Mesenchymal stem cell (in vitro differentiated cells and primary cell): ENCODE results near the gene CTNNAL1.

Experiments used
- DNase-seq: peaks from one replicate; pipeline ENCODE4 v3.0.0-alpha.2; 2013
- H2AFZ ChIP-seq: one replicate; pipeline ENCODE4 v1.6.1; 2013; ENCODE audit warnings: low read depth, mild to moderate bottlenecking, control low read depth, inconsistent platforms, low read length, moderate library complexity
- H2AK5ac ChIP-seq: 2 replicates; pipeline ENCODE4 v1.6.1; 2013; ENCODE audit warnings: low read length, moderate library complexity, mild to moderate bottlenecking, inconsistent platforms; ENCODE audit not compliant: severe bottlenecking
- H2BK120ac ChIP-seq: one replicate; pipeline ENCODE4 v1.6.1; 2013; ENCODE audit warnings: low read depth, mild to moderate bottlenecking, inconsistent platforms, low read length, moderate library complexity
- H2BK12ac ChIP-seq, 2 experiments: one replicate each; pipeline ENCODE4 v1.6.1; 2013; ENCODE audit warnings: inconsistent platforms in 2 of 2, low read length in 2 of 2, mild to moderate bottlenecking in 2 of 2, moderate library complexity in 2 of 2, control low read depth in 1 of 2
- H2BK15ac ChIP-seq: one replicate; pipeline ENCODE4 v1.6.1; 2013; ENCODE audit warnings: mild to moderate bottlenecking, low read depth, inconsistent platforms; ENCODE audit not compliant: poor library complexity, severe bottlenecking
- H2BK5ac ChIP-seq: 2 replicates; pipeline ENCODE4 v1.6.1; 2013; ENCODE audit warnings: low read depth, mild to moderate bottlenecking, low read length, control low read depth, inconsistent platforms; ENCODE audit not compliant: poor library complexity, severe bottlenecking
- H3K14ac ChIP-seq, 2 experiments: one replicate each; pipeline ENCODE4 v1.6.1; 2013; ENCODE audit warnings: inconsistent platforms in 2 of 2, low read length in 2 of 2, control low read depth in 1 of 2, mild to moderate bottlenecking in 1 of 2, moderate library complexity in 1 of 2
- H3K18ac ChIP-seq, 2 experiments: one replicate each; pipeline ENCODE4 v1.6.1; 2013; ENCODE audit warnings: inconsistent platforms in 2 of 2, low read length in 2 of 2, control low read depth in 1 of 2, low read depth in 1 of 2, mild to moderate bottlenecking in 1 of 2
- H3K23ac ChIP-seq, 2 experiments: one replicate each; pipeline ENCODE4 v1.6.1; 2013; ENCODE audit warnings: inconsistent platforms in 2 of 2, low read length in 2 of 2, mild to moderate bottlenecking in 2 of 2, moderate library complexity in 2 of 2, control low read depth in 1 of 2
- H3K27ac ChIP-seq: 2 replicates; pipeline ENCODE4 v1.5.1; 2013; ENCODE audit warnings: mild to moderate bottlenecking, moderate library complexity, low read length, control low read depth, inconsistent platforms; ENCODE audit not compliant: poor library complexity, severe bottlenecking
- H3K27me3 ChIP-seq, 2 experiments: 2 replicates each; pipeline versions ENCODE4 v1.6.1 to v1.7.0; 2013; ENCODE audit warnings: low read length in 2 of 2, mild to moderate bottlenecking in 2 of 2, moderate library complexity in 2 of 2, control low read depth in 1 of 2, inconsistent platforms in 1 of 2; ENCODE audit not compliant: control insufficient read depth in 1 of 2, insufficient read depth in 1 of 2
- H3K36me3 ChIP-seq, 2 experiments: 2 replicates each; pipeline versions ENCODE4 v1.6.1 to v1.7.0; 2013; ENCODE audit warnings: low read length in 2 of 2, control low read depth in 1 of 2, inconsistent platforms in 1 of 2, low read depth in 1 of 2, mild to moderate bottlenecking in 1 of 2; ENCODE audit not compliant: insufficient read depth in 2 of 2, control insufficient read depth in 1 of 2
- H3K4ac ChIP-seq, 2 experiments: one replicate each; pipeline ENCODE4 v1.6.1; 2013; ENCODE audit warnings: inconsistent platforms in 2 of 2, low read length in 2 of 2, mild to moderate bottlenecking in 2 of 2, moderate library complexity in 2 of 2, control low read depth in 1 of 2, low read depth in 1 of 2
- H3K4me1 ChIP-seq: 2 replicates; pipeline ENCODE4 v1.6.1; 2013; ENCODE audit warnings: low read depth, low read length, control low read depth; ENCODE audit not compliant: control insufficient read depth, insufficient read depth
- H3K4me2 ChIP-seq: 2 replicates; pipeline ENCODE4 v1.6.1; 2013; ENCODE audit warnings: low read length, mild to moderate bottlenecking, inconsistent platforms; ENCODE audit not compliant: poor library complexity, severe bottlenecking
- H3K4me3 ChIP-seq, 2 experiments: 2 replicates each; pipeline versions ENCODE4 v1.5.1 to v1.7.0; 2013; ENCODE audit warnings: low read length in 2 of 2, mild to moderate bottlenecking in 2 of 2, control low read depth in 1 of 2, low read depth in 1 of 2; ENCODE audit not compliant: insufficient read depth in 1 of 2
- H3K79me1 ChIP-seq: replicated peaks from 2 replicates; pipeline ENCODE4 v1.6.1; 2013; ENCODE audit warnings: mild to moderate bottlenecking, control low read depth, low read length, inconsistent platforms; ENCODE audit not compliant: poor library complexity, severe bottlenecking
- H3K9ac ChIP-seq: 2 replicates; pipeline ENCODE4 v1.7.0; 2013; ENCODE audit warnings: mild to moderate bottlenecking, low read length, moderate library complexity
- H3K9me3 ChIP-seq: 2 replicates; pipeline ENCODE4 v1.7.0; 2013; ENCODE audit warnings: mild to moderate bottlenecking, low read length; ENCODE audit not compliant: control insufficient read depth
- H4K8ac ChIP-seq: one replicate; pipeline ENCODE4 v1.6.1; 2013; ENCODE audit warnings: inconsistent platforms, mild to moderate bottlenecking, low read length, moderate library complexity
- H4K91ac ChIP-seq: one replicate; pipeline ENCODE4 v1.6.1; 2013; ENCODE audit warnings: mild to moderate bottlenecking, low read length, inconsistent platforms
- WGBS: methylation state at CpG from one replicate; pipeline ENCODE4 v1.1.7; 2013; ENCODE audit warnings: mixed read lengths; 5-methylcytosine and 5-hydroxymethylcytosine counted together

CTNNAL1 gene

GRCh38 chr9:108961151-108961550 lies 52.1 kb downstream of the CTNNAL1 start:
- no CpG with 5 or more reads among the region's 2 CpGs for WGBS
- H2BK12ac ChIP-seq, result no peak overlapping the region

GRCh38 chr9:108960331-108960730 lies 53.0 kb downstream of the CTNNAL1 start:
- Histone ChIP-seq H2BK5ac (no peak overlapping the region), H3K27me3 (no peaks in the 10 kb centered on the region), H2BK12ac (no peak overlapping the region), H3K4me2 (no peak overlapping the region), H3K27ac (no peak overlapping the region), H3K36me3 (peaks cover 5 to 41% of the 10 kb centered on the region in 2 experiments), H3K9me3 (no peaks in the 10 kb centered on the region), H3K23ac (no peak overlapping the region), H3K4ac (no peak overlapping the region), H2BK120ac (no peak overlapping the region), H3K9ac (no peak overlapping the region), H3K79me1 (peaks cover 11% of the 10 kb centered on the region), H2AK5ac (no peak overlapping the region), H4K91ac (no peak overlapping the region), H2BK15ac (no peak overlapping the region), H2AFZ (no peak overlapping the region), H3K4me3 (no peak overlapping the region), H3K4me1 (no peaks in the 10 kb centered on the region), H3K18ac (no peak overlapping the region), H3K14ac (no peak overlapping the region), H4K8ac (no peak overlapping the region)
- WGBS, result 75% methylated on average over 4 of the region's 6 CpGs
- DNase-seq, result no peak

More at GRCh38 chr9:108961151-108961550, 52.1 kb downstream of the CTNNAL1 start:
- H2BK5ac ChIP-seq, result no peak overlapping the region
- H3K4me1 ChIP-seq, result no peaks in the 10 kb centered on the region
- no peak overlapping the region for H3K4me2 ChIP-seq
- H2BK15ac ChIP-seq, result no peak overlapping the region
- H2AFZ ChIP-seq, result no peak overlapping the region
- no peak overlapping the region for H3K4me3 ChIP-seq
- no peak overlapping the region for H3K14ac ChIP-seq
- DNase-seq, result no peak
- H3K18ac ChIP-seq, result no peak overlapping the region
- no peak overlapping the region for H2AK5ac ChIP-seq
- no peak overlapping the region for H3K23ac ChIP-seq
- H4K8ac ChIP-seq, result no peak overlapping the region
- peaks cover 11% of the 10 kb centered on the region for H3K79me1 ChIP-seq
- no peak overlapping the region for H2BK120ac ChIP-seq
- H4K91ac ChIP-seq, result no peak overlapping the region
- H3K27ac ChIP-seq, result no peak overlapping the region
- H3K9me3 ChIP-seq, result no peaks in the 10 kb centered on the region
- peaks cover 5 to 47% of the 10 kb centered on the region in 2 experiments for H3K36me3 ChIP-seq
- H3K27me3 ChIP-seq, result no peaks in the 10 kb centered on the region
- H3K4ac ChIP-seq, result no peak overlapping the region
- no peak overlapping the region for H3K9ac ChIP-seq

- Histone ChIP-seq H4K91ac (no peak overlapping the region), H3K18ac (no peak overlapping the region), H2AK5ac (no peak overlapping the region), H3K14ac (no peak overlapping the region), H2BK5ac (no peak overlapping the region), H3K27me3 (no peaks in the 10 kb centered on the region), H3K4ac (no peak overlapping the region), H3K27ac (no peak overlapping the region), H3K9me3 (no peaks in the 10 kb centered on the region), H2AFZ (no peak overlapping the region), H3K36me3 (peaks cover 0 to 39% of the 10 kb centered on the region in 2 experiments), H3K9ac (no peak overlapping the region), H4K8ac (no peak overlapping the region), H3K4me3 (no peak overlapping the region), H3K23ac (no peak overlapping the region), H2BK15ac (no peak overlapping the region), H3K4me1 (no peaks in the 10 kb centered on the region), H2BK12ac (no peak overlapping the region), H2BK120ac (no peak overlapping the region), H3K79me1 (peaks cover 9% of the 10 kb centered on the region), H3K4me2 (no peak overlapping the region)
- DNase-seq, result no peak
These were observed 56.7 kb downstream of the CTNNAL1 start for GRCh38 chr9:108956631-108957026.

- Histone ChIP-seq H2BK120ac (no peak overlapping the region), H3K36me3 (peaks cover 0 to 36% of the 10 kb centered on the region in 2 experiments), H3K4me2 (no peak overlapping the region), H4K91ac (no peak overlapping the region), H2BK12ac (no peak overlapping the region), H3K9ac (no peak overlapping the region), H3K4me1 (no peaks in the 10 kb centered on the region), H3K4ac (no peak overlapping the region), H3K14ac (no peak overlapping the region), H3K18ac (no peak overlapping the region), H3K27me3 (no peaks in the 10 kb centered on the region), H3K23ac (no peak overlapping the region), H3K27ac (no peak overlapping the region), H4K8ac (no peak overlapping the region), H2BK5ac (no peak overlapping the region), H3K9me3 (no peaks in the 10 kb centered on the region), H3K4me3 (no peak overlapping the region), H2BK15ac (no peak overlapping the region), H2AK5ac (no peak overlapping the region), H2AFZ (no peak overlapping the region), H3K79me1 (peaks cover 9% of the 10 kb centered on the region)
- DNase-seq, result no peak
- WGBS, result 67% methylated on average over 1 of the region's 4 CpGs
These were observed 57.2 kb downstream of the CTNNAL1 start for GRCh38 chr9:108956022-108956630.
